ENCODE results near the gene SLC35A4.

GRCh38 chr5:140607031-140607430 lies 42.4 kb downstream of the SLC35A4 start:
- TF ChIP-seq CTCF (IDR thresholded peaks at IDR 0.05 in 4 of 5, conservative IDR thresholded peaks at IDR 0.05 in 1 of 5): no peak
- TF ChIP-seq POLR2A (IDR thresholded peaks at IDR 0.05): no peak

Measured in gastrocnemius medialis (tissue), 4 donors.